Adrenal gland (tissue), 5 donors: ENCODE data around the gene ZNHIT3.

Source experiments
- CTCF ChIP-seq, 6 experiments: fragments of 450-650 bp in 4 of 6; fragments of 200-600 bp in 2 of 6; sonication (generic) in 1 of 6; IDR thresholded peaks; 1 replicate in 5 of 6; 2 replicates in 1 of 6; pipeline versions ENCODE4 v1.5.1 to v1.8.0; 2016 to 2021; ENCODE audit warnings: antibody characterized with exemption in 6 of 6, mild to moderate bottlenecking in 2 of 6, moderate library complexity in 1 of 6
- POLR2A ChIP-seq, 2 donors: fragments of 450-650 bp; IDR thresholded peaks; one replicate each; pipeline ENCODE4 v1.6.1; 2017; ENCODE audit warnings: antibody characterized with exemption in 2 of 2, mild to moderate bottlenecking in 2 of 2, moderate library complexity in 1 of 2
- donor health status: DM: no; HTN: no; CAD: no.

GRCh38 chr17:36511216-36511615 lies 24.7 kb downstream of the ZNHIT3 start:
- TF ChIP-seq CTCF (IDR thresholded peaks at IDR 0.05) (no peak), POLR2A (IDR thresholded peaks at IDR 0.05) (no peak)
